ENCODE measurements around the gene AHNAK2. TPM values are rescaled to one million over a fixed set of nuclear protein-coding genes. Genes with fewer than 3 reads are reported as not detected.

AHNAK2 gene
- polyA plus RNA-seq, 3 donors: 1.4 to 2.2 (median 2.0) TPM

DNA sequence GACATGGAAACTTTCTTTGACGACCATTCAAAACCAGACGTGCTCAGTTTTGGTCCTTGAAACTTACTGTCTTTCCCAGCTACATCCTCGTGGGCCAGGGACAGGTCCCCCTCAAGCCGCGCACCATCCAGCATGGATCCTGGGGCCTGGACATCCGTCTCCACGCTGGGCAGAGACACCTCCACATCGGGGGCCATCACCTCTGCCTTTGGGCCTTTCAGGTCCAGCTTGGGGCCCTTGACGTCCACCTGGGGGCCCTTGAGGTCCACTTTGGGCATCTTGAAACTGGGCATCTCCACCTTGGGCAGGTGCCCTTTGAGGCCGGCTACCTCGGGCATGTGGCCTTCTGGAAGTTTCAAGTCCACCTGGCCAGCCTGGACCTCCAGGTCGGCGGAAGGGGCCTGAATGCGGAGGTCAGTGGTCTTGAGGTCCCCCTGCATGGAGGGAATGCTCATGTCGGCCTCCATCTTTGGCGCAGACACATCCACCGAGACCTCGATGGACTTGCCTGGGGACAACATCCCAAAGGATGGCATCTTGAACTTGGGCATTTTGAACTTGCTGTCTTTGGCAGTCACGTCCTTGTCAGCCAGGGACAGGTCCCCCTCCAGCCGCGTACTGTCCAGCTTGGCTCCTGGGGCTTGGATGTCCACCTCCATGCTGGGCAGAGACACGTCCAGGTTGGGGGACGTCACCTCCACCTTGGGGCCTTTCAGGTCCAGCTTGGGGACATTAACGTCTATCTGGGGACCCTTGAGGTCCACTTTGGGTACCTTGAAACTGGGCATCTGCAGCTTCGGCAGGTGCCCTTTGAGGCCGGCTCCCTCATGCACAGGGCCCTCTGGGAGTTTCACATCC lies 36.4 kb downstream of the AHNAK2 start:
- DNase-seq (ENCODE audit: low read depth in 3 of 3, low spot score in 2 of 3): no peak

DNA sequence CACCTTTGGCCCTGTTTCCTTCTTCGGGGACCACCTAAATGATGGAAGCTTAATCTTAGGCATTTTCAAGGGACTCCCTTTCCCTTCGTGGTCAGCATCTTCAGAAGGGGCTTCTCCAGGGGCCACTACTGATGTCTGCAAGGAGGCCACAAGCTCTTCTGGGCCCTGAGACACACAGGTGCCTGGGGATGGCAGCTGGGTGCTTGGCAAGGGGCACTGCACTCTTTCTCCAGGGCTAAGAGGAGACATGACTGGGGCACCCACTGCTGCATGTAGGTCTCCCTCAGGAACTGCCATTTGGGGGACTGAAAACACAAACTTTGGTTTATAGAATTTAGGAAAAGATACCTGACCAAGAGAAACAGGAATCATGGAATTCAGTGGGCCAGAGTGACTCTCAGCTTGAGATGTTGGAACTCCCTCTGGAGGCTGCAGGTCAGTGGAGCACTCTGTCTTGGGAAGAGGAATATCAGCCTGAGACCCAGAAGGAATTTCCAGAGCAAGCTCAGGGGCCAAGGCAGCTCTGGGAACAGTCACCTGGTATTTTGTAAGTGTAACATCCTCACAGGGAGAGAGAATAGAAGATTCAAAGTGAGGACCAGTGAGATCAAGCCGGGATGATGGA lies 37.5 kb downstream of the AHNAK2 start:
- no peak for DNase-seq (ENCODE audit: low read depth in 3 of 3, low spot score in 2 of 3)

DNA sequence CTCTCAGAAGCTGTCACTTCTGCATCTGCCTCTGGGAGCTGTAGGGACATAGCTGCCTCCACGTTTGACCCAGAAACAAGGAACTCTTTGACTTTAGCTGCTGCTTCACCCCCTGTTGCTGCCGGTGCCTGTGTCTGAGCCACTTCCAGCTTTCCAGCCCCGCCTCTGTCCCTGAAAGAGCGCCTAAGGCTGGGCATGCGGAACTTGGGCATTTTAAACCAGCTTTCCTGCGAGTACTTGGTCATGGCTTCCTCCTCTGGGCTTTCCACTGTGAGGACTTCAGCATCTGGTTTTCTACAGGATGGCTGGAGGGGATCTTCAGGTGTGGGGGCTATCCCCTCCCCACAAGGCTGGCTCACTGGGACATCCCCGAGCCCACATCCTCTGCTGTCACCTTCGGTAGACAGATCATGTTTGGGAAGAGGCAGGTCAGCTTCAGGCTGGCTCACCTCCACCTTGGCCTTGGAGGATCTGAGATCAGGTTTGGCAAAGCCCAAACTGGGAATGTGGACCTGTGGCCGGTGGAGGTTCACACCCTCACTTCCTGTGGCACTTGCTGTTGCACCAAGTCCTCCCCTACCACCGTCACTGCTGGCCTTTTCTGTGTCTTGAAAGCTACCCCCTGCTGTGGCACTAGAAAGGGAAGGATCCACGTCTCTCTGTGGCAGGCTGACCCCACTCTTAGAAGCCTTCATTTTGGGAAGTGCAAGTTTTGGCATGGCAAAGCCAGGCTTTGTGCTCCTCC lies 38.3 kb downstream of the AHNAK2 start:
- no peak for DNase-seq (ENCODE audit: low read depth in 3 of 3, low spot score in 2 of 3)

DNA sequence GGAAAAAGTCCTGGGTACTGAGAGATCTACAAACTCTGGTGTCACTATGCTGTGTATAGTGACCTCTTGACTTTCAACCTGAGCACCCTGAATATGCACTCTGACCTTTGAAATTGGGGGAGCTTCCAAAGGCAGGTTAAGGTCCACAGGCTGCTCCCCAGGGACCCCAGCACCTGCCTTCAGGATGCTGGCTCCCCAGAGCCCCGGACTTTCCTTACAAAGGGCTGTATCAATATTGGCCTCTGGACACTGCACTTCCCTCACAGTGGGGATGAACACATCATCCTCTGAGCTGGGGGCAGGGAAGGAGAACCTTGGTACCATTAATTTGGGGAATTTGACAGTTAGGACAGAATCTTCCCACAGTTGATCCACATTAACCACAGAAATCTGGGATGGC lies 39.2 kb downstream of the AHNAK2 start:
- DNase-seq (ENCODE audit: low read depth in 3 of 3, low spot score in 2 of 3): no peak

DNA sequence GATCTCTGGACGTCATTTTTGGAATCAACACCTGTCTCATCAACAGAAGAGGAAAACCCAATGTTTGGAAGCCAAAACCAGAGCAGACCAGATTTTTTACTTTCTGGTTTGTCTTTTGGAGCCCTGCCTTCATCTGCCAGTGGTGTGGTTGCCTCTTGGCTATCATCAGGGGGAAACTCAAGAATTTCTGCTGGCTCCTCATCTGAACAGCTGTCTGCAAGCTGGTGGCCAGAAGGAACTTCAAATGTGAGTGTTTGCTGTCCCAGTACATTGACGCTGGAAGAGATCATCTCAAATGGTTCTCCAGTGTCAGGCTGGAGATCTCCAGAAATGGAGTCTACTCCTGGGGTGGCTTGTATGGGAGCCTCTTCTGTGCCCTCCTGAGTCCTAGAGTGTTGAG lies 39.7 kb downstream of the AHNAK2 start:
- no peak for DNase-seq (ENCODE audit: low read depth in 3 of 3, low spot score in 2 of 3)

DNA sequence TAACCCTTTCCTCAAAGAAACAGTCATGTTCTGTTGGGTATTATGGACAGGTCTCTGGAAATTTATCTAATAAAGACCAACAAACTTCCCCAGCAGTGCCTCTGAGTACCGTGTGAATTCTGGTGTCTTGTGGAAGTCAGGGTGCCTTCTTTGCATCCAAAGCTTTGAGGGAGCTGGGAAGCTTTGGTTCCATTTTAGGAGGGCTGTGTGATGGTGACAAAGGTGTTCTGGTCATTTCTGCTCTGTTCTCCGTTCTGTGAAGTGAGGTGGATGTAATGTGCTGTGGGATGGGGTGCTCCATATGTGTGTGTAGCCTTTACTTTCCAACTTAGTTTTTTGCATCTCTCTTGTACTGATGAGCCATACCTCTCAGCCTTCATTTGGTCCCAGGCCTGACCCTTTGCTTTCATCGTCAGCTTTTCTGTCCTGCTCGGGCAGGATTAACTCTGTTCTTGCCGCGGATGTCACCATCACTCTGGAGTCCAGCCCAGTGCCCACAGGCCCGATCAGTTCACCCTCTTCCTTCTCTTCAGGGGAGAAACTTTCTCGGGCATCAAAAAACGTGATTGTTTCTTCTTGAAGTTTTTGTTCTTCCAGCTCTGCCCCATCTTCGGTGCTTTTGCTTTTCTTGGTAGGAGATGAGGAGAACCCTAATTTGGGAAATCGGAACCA lies 40.3 kb downstream of the AHNAK2 start:
- DNase-seq (ENCODE audit: low read depth in 3 of 3, low spot score in 2 of 3): no peak

DNA sequence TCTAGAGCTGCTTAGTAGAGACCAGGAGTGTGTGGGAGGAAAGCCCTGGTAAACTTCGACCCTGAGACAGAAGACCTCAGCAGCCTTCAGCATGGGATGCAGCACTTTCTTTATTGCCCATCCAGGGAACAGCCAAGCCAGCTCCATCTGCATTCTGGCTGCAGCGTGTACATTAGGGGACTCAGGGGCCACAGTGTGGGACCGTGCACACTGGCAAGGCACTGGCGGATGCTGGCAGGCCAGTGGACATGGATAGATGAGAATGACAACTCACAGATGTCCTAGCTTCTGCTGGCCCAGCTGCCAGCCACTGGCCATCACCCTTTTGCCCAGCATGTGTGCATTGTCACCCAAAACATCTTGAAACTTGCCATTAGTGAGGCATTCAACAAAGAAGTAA lies 41.0 kb downstream of the AHNAK2 start:
- no peak for DNase-seq (ENCODE audit: low read depth in 3 of 3, low spot score in 2 of 3)

DNA sequence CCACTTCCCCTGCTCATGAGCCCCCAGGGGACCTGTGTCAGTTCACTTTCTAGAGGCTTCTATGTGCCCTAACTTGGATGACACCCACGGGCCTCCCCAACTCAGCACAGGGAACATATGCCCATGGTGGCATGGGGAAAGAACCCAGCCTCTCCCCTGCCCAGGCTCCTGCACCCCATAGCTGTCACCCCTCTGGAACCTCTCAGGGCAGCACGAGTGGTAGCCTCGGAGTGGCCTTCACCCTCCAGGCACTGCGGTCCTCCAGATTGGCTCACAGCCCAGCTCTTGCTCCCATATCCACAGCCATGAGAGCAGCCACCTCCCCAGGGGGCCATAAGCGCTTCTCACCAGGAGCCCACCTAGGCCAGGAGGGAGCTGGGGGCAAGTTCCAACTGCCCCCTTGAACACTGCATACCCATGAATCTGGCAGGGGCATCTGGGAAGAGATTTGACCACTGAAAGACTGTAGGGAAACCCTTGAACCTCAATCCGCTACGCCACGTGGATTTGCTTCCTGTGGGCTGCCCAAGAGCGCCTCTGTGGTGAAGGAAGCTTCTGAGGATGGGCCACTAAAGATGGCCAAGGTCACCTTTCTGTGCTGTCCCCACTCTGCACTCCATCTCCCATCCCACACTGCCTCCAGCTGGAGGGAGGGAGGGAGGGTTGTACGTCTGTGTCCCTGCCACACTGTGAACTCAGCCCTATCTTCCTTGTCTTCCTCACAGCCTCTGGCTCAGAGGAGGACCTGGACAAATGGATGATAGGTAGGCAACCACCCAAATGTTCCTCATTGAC lies 41.6 kb downstream of the AHNAK2 start:
- DNase-seq (ENCODE audit: low read depth in 3 of 3, low spot score in 2 of 3): no peak

DNA sequence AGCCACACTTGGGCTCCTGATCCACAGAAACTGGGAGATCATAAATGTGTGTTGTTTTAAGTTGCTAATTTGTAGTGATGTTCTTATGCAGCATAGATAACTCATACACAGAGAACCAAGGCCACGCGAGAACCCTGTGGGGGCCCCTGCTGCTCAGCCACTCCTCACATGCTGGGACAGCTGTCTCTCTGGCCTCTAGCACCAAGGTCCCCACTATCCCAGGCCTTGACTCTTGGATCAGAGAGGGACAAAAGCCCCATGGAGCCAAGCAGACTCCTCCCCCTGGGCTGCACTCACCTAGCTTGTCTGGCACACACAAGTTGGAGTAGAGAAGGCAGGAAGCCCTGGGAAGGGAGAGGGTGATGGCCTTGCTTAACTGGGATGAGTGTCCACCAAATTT lies 42.2 kb downstream of the AHNAK2 start:
- DNase-seq (ENCODE audit: low read depth in 3 of 3, low spot score in 2 of 3): no peak

DNA sequence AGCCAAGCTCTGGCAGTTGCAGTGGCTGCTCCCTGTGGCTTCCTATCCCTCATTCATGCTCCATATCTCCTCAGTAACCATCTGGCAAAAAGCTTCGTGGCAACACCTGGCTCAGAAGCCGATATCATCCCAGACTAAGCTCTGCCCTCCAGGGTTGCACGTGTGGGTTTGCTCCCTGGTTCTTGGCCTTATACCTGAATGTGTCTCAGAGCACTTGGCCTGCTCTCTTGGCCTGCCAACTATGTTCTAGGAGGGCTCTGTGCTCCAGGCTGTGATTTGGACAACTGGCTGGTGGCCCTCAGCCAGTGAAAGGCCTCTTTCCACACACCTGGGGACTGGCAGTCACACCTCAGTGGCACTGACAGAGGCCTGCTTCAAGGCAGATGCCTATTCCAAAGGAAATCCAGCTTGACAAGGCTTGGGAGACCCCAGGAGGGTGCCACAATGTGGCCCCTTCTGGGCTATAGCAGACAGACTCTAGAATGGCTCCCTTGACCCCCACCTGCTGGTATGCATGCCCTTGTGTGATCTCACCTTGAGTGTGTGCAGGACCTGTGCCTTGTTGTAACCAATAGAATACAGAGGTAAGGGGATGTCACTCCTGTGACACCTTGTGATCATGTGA lies 43.0 kb downstream of the AHNAK2 start:
- DNase-seq (ENCODE audit: low read depth in 3 of 3, low spot score in 2 of 3): no peak

DNA sequence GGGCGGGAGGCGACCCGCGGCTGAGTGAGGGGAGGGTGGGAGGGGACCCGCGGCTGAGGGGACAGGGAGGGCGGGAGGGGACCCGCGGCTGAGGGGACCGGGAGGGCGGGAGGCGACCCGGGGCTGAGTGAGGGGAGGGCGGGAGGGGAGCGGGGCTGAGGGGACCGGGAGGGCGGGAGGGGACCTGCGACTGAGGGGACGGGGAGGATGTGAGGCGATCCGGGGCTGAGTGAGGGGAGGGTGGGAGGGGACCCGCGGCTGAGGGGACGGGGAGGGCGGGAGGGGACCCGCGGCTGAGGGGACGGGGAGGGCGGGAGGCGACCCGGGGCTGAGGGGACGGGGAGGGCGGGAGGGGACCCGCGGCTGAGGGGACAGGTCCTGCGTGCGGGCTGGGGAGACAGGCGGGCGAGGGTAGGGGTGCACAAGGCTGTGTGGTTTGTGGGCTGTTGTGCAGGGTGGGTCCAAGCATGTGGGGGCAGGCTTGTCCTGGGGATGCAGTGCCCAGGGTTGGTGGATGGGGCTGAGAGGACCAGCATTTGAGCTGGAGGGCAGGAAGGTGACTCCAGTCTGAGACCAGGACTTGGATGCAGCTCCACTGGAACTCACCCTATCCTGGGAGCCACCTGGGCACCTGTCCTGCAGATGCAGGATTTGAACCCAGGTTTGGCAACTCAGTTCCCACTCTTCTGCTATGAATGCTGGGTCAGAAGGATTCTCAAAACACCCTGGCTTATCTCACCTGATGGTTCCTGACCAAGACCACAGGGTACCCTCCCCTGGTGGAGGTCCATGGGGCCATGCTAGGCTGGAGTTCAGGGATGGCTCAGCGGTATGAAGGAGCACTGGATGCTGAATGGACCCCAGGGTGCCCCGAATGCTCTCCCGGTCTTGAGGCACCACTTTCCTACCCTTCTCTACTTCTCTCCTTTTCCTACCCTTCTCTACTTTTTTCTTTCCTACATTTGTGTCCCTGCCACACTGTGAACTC lies 44.1 kb downstream of the AHNAK2 start:
- DNase-seq (ENCODE audit: low read depth in 3 of 3, low spot score in 2 of 3): no peak

DNA sequence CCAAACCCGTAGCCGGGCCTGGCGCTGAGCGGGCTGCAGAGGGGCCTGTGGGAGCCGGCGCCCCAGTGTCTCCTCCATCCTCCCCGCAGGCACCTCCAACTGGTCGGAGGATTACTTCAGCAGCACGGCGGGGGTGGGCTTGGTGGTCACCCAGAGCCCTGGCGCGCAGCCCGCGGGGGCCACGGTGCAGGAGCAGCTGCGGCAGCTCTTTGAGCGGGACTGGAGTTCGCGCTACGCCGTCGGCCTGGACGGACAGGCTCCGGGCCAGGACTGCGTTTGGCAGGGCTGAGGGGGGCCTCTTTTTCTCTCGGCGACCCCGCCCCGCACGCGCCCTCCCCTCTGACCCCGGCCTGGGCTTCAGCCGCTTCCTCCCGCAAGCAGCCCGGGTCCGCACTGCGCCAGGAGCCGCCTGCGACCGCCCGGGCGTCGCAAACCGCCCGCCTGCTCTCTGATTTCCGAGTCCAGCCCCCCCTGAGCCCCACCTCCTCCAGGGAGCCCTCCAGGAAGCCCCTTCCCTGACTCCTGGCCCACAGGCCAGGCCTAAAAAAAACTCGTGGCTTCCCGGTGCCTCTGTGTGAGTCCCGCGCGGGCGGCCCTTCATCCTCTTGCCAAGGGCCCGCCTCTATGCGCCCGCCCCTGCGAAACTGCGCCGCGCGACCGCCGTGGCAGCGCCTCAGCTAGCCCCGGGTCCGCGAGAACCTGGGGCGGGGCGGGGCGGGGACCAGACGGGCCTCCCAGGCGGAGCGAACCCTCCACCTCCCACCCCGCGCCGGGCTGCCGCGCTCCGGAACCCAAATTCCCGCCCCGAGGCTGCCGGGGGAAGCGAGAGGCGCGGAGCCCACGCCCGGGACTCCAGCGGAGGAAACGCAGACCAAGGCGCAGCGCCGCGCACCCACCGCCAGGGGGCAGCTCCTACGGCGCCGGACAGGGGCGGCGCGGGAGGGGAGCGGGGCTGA lies 45.2 kb downstream of the AHNAK2 start:
- DNase-seq (ENCODE audit: low read depth in 3 of 3, low spot score in 2 of 3): peak; percentile 53 to 79 (median 62)

DNA sequence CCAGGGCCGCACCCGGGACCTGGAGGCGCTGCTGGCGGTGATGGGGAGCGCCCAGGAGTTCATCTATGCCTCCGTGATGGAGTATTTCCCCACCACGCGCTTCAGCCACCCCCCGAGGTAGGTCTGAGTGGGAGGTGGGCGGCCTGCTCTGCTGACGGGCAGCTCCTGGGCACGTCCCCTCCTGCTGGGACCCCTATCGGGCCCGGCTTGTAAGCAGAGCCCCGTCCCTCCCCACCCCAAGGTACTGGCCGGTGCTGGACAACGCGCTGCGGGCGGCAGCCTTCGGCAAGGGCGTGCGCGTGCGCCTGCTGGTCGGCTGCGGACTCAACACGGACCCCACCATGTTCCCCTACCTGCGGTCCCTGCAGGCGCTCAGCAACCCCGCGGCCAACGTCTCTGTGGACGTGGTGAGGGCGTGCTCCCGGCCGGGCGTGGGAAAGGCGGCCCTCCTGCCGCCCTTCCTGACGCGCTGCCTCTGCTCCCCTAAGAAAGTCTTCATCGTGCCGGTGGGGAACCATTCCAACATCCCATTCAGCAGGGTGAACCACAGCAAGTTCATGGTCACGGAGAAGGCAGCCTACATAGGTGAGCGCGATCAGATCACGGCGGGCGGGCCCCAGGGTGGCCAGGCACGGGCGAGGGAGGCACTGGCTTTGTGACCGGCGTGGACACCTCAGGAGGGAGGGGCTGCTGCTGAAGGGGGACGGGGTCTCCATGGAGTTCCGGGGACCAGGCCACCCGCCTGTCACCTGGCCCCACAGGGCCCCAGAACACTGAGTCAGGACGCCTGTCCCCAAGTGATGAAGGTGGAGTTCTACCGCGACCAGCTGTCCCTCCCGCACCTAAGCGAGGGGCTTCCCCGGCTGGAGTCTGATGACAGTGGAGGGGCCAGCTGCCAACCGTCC lies 46.2 kb downstream of the AHNAK2 start:
- no peak for DNase-seq (ENCODE audit: low read depth in 3 of 3, low spot score in 2 of 3)

DNA sequence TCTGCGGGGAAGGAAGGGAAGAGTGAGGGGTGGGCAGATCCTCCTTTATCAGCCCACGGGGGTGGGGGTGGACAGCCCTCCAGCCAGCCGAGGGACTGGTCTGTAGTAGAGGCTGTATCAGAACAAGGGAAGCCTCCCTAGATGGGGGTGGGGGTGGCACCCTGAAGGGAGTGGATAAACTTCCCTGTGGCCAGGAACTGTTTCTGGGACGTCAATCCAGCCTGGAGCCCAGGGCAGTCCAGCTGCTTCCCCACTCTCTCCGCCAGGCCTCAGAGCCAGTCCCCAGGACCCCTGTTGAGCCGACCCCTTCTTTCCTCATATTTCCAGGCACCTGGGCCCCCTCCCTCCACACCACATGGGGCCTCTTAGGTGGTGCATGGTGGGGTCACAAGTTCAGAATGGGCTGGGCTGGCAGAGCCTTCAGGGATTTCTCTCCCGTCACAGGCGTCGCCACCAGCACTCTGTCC lies 46.8 kb downstream of the AHNAK2 start:
- no peak for DNase-seq (ENCODE audit: low read depth in 3 of 3, low spot score in 2 of 3)

DNA sequence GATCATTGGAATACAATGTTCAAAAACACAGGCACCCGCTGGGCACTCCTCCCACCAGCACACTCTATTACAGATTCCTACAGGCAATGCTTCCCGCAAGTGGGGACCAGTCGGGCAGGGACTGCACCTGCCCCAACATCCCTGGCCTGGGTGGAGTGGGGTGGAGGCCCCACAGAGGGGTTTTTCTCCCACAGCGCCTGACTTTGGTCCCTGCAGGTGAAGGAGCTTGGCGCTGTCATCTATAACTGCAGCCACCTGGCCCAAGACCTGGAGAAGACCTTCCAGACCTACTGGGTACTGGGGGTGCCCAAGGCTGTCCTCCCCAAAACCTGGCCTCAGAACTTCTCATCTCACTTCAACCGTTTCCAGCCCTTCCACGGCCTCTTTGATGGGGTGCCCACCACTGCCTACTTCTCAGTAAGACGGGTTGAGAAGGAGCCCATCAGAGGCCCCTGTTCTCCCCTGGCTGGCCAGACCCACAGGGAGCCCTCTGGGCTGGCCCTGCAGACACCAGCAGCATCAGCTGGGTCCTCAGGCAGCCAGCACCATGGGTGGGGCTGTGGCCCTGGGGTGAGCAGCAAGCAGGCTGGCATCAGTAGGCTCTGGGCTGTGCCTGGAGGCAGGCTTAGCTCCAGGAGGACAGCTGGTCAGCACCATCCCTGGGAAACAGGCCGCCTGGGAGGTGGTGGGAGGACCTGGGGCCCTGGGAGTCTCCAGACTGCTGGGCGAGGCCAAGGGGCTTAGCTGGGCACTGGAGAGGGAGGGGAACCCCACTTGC lies 47.5 kb downstream of the AHNAK2 start:
- DNase-seq (ENCODE audit: low read depth in 3 of 3, low spot score in 2 of 3): no peak

Measured in right renal cortex interstitium (tissue), 3 donors.